Caki2 (cell line): ENCODE measurements around the gene LPAR6. TPM values are rescaled to one million over a fixed set of nuclear protein-coding genes. Genes with fewer than 3 reads are reported as not detected.
"Not testable (repeated sequence)": the region's sequence is repeated elsewhere in the genome, so short reads cannot be mapped to it uniquely, and the experiment has no call there.

Experiments used
- DNase-seq: peaks from one replicate; pipeline ENCODE4 v3.0.0-alpha.2; 2015; ENCODE audit warnings: low read depth
- in situ Hi-C: cut with HindIII; loops from 2 replicates; pipeline ENCODE4 v1.10.0; 2016; ENCODE audit warnings: low sequenced_read_pairs, low pct_unique_long_range_greater_than_20kb, mixed read lengths
- total RNA-seq: library from RNA; depleted of rRNA; stranded (reverse); fragments of >200 nt; shearing (Covaris generic); gene quantifications from 2 replicates; pipeline ENCODE4 v1.2.3, GENCODE V29; 2014; ENCODE audit warnings: low replicate concordance

LPAR6 gene
- total RNA-seq, 1 experiment from 2014 or later = not detected

- in situ Hi-C loops = no loop called here
These were observed 13.1 kb upstream of the LPAR6 start for GRCh38 chr13:48426052-48426451.

GRCh38 chr13:48424212-48424611 lies 11.3 kb upstream of the LPAR6 start:
- in situ Hi-C loops = no loop called here
- DNase-seq = no peak

More at GRCh38 chr13:48426052-48426451, 13.1 kb upstream of the LPAR6 start:
- no peak for DNase-seq

GRCh38 chr13:48422003-48422402 lies 9.1 kb upstream of the LPAR6 start:
- DNase-seq, in situ Hi-C loops: not testable (repeated sequence)

GRCh38 chr13:48415516-48415915 lies 2.6 kb upstream of the LPAR6 start:
- DNase-seq = no peak
- in situ Hi-C loops = no loop called here

GRCh38 chr13:48414501-48414900 lies 1.6 kb upstream of the LPAR6 start:
- in situ Hi-C loops = no loop called here
- DNase-seq = no peak

GRCh38 chr13:48411841-48412531 lies 927 bp downstream of the LPAR6 start:
- in situ Hi-C loops = no loop called here
- DNase-seq = no peak

GRCh38 chr13:48411147-48411794 lies 1.6 kb downstream of the LPAR6 start:
- DNase-seq = no peak
- in situ Hi-C loops = no loop called here

- DNase-seq = no peak
- in situ Hi-C loops = no loop called here
These were observed 2.7 kb downstream of the LPAR6 start for GRCh38 chr13:48410199-48410598.

GRCh38 chr13:48405875-48406274 lies 7.0 kb downstream of the LPAR6 start:
- no peak for DNase-seq
- in situ Hi-C loops = no loop called here

- no peak for DNase-seq
- in situ Hi-C loops = no loop called here
These were observed 8.0 kb downstream of the LPAR6 start for GRCh38 chr13:48404952-48405351.

- no peak for DNase-seq
- in situ Hi-C loops = no loop called here
These were observed 9.0 kb downstream of the LPAR6 start for GRCh38 chr13:48403913-48404312.

- no peak for DNase-seq
- in situ Hi-C loops = no loop called here
These were observed 9.7 kb downstream of the LPAR6 start for GRCh38 chr13:48403151-48403631.

GRCh38 chr13:48402325-48402932 lies 10.5 kb downstream of the LPAR6 start:
- no peak for DNase-seq
- in situ Hi-C loops = no loop called here

GRCh38 chr13:48401480-48401879 lies 11.4 kb downstream of the LPAR6 start:
- in situ Hi-C loops = no loop called here
- no peak for DNase-seq

- peak; percentile 56 for DNase-seq
- in situ Hi-C loops = no loop called here
These were observed 12.0 kb downstream of the LPAR6 start for GRCh38 chr13:48400850-48401291.

GRCh38 chr13:48400090-48400694 lies 12.7 kb downstream of the LPAR6 start:
- in situ Hi-C loops = no loop called here
- no peak for DNase-seq

- DNase-seq = peak; percentile 20
- in situ Hi-C loops = no loop called here
These were observed 14.3 kb downstream of the LPAR6 start for GRCh38 chr13:48398450-48399095.

GRCh38 chr13:48397744-48398143 lies 15.2 kb downstream of the LPAR6 start:
- in situ Hi-C loops = no loop called here

More at GRCh38 chr13:48397744-48398143, 15.2 kb downstream of the LPAR6 start:
- no peak for DNase-seq
